Ovary (tissue), 3 donors: ENCODE measurements around the gene CTNNBIP1.

Experiments
- EP300 ChIP-seq: sonication (generic); formaldehyde crosslinking; IDR thresholded peaks from one replicate; pipeline ENCODE4 v1.6.1; 2017; ENCODE audit warnings: antibody characterized with exemption
- POLR2A ChIP-seq: fragments of 450-650 bp; IDR thresholded peaks from one replicate; pipeline ENCODE4 v1.6.1; 2017; ENCODE audit warnings: antibody characterized with exemption, mild to moderate bottlenecking, moderate library complexity
- TF ChIP-seq, protein P1 (sequence below), 3 donors: fragments of 450-650 bp in 2 of 3; fragments of 200-600 bp in 1 of 3; IDR thresholded peaks; one replicate each; pipeline versions ENCODE4 v1.5.1 to v1.8.0; 2016 to 2022; ENCODE audit warnings: antibody characterized with exemption in 3 of 3, mild to moderate bottlenecking in 1 of 3
- donor health status: DM: no; HTN: no; CAD: no.

- TF ChIP-seq, protein P1, sequence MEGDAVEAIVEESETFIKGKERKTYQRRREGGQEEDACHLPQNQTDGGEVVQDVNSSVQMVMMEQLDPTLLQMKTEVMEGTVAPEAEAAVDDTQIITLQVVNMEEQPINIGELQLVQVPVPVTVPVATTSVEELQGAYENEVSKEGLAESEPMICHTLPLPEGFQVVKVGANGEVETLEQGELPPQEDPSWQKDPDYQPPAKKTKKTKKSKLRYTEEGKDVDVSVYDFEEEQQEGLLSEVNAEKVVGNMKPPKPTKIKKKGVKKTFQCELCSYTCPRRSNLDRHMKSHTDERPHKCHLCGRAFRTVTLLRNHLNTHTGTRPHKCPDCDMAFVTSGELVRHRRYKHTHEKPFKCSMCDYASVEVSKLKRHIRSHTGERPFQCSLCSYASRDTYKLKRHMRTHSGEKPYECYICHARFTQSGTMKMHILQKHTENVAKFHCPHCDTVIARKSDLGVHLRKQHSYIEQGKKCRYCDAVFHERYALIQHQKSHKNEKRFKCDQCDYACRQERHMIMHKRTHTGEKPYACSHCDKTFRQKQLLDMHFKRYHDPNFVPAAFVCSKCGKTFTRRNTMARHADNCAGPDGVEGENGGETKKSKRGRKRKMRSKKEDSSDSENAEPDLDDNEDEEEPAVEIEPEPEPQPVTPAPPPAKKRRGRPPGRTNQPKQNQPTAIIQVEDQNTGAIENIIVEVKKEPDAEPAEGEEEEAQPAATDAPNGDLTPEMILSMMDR (IDR thresholded peaks at IDR 0.05): no peak
- TF ChIP-seq POLR2A: no peak
- no peak for TF ChIP-seq EP300
Observed at GRCh38 chr1:9871707-9872425, 38.2 kb downstream of the CTNNBIP1 start.
